HepG2 (cell line): ENCODE measurements around the gene RPL5. TPM values are rescaled to one million over a fixed set of nuclear protein-coding genes. Genes with fewer than 3 reads are reported as not detected.

Source experiments
- CEBPZ ChIP-seq: IDR thresholded peaks from 2 replicates; pipeline ENCODE4 v1.6.1; 2012; ENCODE audit warnings: low read length, improper control_type of control experiment
- ELF1 ChIP-seq: sonication (generic); formaldehyde crosslinking; IDR thresholded peaks from 2 replicates; pipeline ENCODE4 v1.4.0; 2020; ENCODE audit warnings: missing genetic modification reagents
- ESRRA ChIP-seq: sonication (generic); formaldehyde crosslinking; IDR thresholded peaks from 2 replicates; pipeline ENCODE4 v1.5.1; 2020; ENCODE audit warnings: mild to moderate bottlenecking, low read depth, missing genetic modification reagents
- HNF4G ChIP-seq, 2 experiments: sonication (generic) in 1 of 2; formaldehyde crosslinking in 1 of 2; IDR thresholded peaks; 2 replicates each; pipeline versions ENCODE4 v1.4.0 to v1.6.1; 2011 to 2020; ENCODE audit warnings: borderline replicate concordance in 2 of 2, low read depth in 2 of 2, mild to moderate bottlenecking in 2 of 2, low read length in 1 of 2, missing genetic modification reagents in 1 of 2, moderate library complexity in 1 of 2
- JARID2 ChIP-seq: sonication (generic); formaldehyde crosslinking; IDR thresholded peaks from 2 replicates; pipeline ENCODE4 v1.8.1; 2023; ENCODE audit warnings: missing genetic modification reagents, inconsistent platforms; ENCODE audit not compliant: insufficient replicate concordance
- KMT2B ChIP-seq: IDR thresholded peaks from 2 replicates; pipeline ENCODE4 v1.6.1; 2016; ENCODE audit warnings: missing genetic modification reagents, missing compliant biosample characterization
- MATR3 ChIP-seq: sonication (generic); formaldehyde crosslinking; IDR thresholded peaks from 2 replicates; pipeline ENCODE4 v1.4.0; 2020; ENCODE audit warnings: missing genetic modification reagents
- NR2C2 ChIP-seq: sonication (generic); formaldehyde crosslinking; IDR thresholded peaks from 2 replicates; pipeline ENCODE4 v1.4.0; 2020; ENCODE audit warnings: missing genetic modification reagents, mild to moderate bottlenecking, moderate library complexity, borderline replicate concordance
- PRMT3 ChIP-seq: sonication (generic); formaldehyde crosslinking; IDR thresholded peaks from 2 replicates; pipeline ENCODE4 v1.8.1; 2022; ENCODE audit warnings: low read depth, mild to moderate bottlenecking, moderate library complexity, missing genetic modification reagents, borderline replicate concordance
- PRPF4 ChIP-seq: fragments of 200-400 bp; formaldehyde crosslinking; IDR thresholded peaks from 2 replicates; pipeline ENCODE4 v1.6.1; 2016; ENCODE audit warnings: low read length, low read depth; ENCODE audit not compliant: poor library complexity, severe bottlenecking
- RARG ChIP-seq: sonication (generic); formaldehyde crosslinking; IDR thresholded peaks from 2 replicates; pipeline ENCODE4 v1.4.0; 2020; ENCODE audit warnings: low read depth, mild to moderate bottlenecking, missing genetic modification reagents
- SCMH1 ChIP-seq: sonication (generic); formaldehyde crosslinking; IDR thresholded peaks from 2 replicates; pipeline ENCODE4 v1.9.0; 2021; ENCODE audit warnings: missing genetic modification reagents, mild to moderate bottlenecking, borderline replicate concordance
- SIN3B ChIP-seq: fragments of 150-350 bp; IDR thresholded peaks from 2 replicates; pipeline ENCODE4 v1.6.1; 2014; ENCODE audit warnings: low read length
- TAF1 ChIP-seq: sonication (generic); formaldehyde crosslinking; IDR thresholded peaks from 2 replicates; pipeline ENCODE4 v1.4.0; 2020; ENCODE audit warnings: missing genetic modification reagents
- ZMYM3 ChIP-seq: sonication (generic); formaldehyde crosslinking; IDR thresholded peaks from 2 replicates; pipeline ENCODE4 v1.5.1; 2020; ENCODE audit warnings: mild to moderate bottlenecking, missing genetic modification reagents
- ZNF503 ChIP-seq: sonication (generic); formaldehyde crosslinking; IDR thresholded peaks from 2 replicates; pipeline ENCODE4 v1.4.0; 2020; ENCODE audit warnings: missing genetic modification reagents
- polyA plus RNA-seq, 8 experiments: library from polyadenylated mRNA; depleted of rRNA in 3 of 8; stranded (reverse) in 7 of 8; unstranded in 1 of 8; fragments of >200 nt; fragmentation: Illumina TruSeq in 4 of 8; extraction: Trizol in 4 of 8; gene quantifications; 2 replicates each; pipeline versions ENCODE4 v1.2.1 to v1.2.3, GENCODE V29; 2011 to 2016; ENCODE audit warnings: low read depth in 4 of 8, missing spikeins in 1 of 8, mixed read lengths in 1 of 8; ENCODE audit not compliant: insufficient read depth in 1 of 8
- total RNA-seq, 5 experiments: library from RNA; depleted of rRNA; stranded (reverse); fragments of >200 nt; fragmentation: Illumina TruSeq; extraction: Trizol; gene quantifications; 2 replicates each; pipeline ENCODE4 v1.2.3, GENCODE V29; 2016; ENCODE audit warnings: low read depth in 1 of 5
- TF ChIP-seq, protein P1 (sequence below): sonication (generic); formaldehyde crosslinking; IDR thresholded peaks from 2 replicates; pipeline ENCODE4 v1.5.0; 2020; ENCODE audit warnings: mild to moderate bottlenecking, missing genetic modification reagents, borderline replicate concordance
- TF ChIP-seq, protein P2 (sequence below): sonication (generic); formaldehyde crosslinking; IDR thresholded peaks from 2 replicates; pipeline ENCODE4 v1.9.0; 2022; ENCODE audit warnings: low read depth, missing genetic modification reagents

The RPL5 gene
- total and polyA plus RNA-seq, 2 of the 13 experiments (the other 11 are each of a cell fraction or from before 2014, with no cell fraction given): 2,304 to 2,520 TPM

GRCh38 chr1:92886886-92887419 lies 55.1 kb downstream of the RPL5 start (continued):
- TF ChIP-seq, protein P1, sequence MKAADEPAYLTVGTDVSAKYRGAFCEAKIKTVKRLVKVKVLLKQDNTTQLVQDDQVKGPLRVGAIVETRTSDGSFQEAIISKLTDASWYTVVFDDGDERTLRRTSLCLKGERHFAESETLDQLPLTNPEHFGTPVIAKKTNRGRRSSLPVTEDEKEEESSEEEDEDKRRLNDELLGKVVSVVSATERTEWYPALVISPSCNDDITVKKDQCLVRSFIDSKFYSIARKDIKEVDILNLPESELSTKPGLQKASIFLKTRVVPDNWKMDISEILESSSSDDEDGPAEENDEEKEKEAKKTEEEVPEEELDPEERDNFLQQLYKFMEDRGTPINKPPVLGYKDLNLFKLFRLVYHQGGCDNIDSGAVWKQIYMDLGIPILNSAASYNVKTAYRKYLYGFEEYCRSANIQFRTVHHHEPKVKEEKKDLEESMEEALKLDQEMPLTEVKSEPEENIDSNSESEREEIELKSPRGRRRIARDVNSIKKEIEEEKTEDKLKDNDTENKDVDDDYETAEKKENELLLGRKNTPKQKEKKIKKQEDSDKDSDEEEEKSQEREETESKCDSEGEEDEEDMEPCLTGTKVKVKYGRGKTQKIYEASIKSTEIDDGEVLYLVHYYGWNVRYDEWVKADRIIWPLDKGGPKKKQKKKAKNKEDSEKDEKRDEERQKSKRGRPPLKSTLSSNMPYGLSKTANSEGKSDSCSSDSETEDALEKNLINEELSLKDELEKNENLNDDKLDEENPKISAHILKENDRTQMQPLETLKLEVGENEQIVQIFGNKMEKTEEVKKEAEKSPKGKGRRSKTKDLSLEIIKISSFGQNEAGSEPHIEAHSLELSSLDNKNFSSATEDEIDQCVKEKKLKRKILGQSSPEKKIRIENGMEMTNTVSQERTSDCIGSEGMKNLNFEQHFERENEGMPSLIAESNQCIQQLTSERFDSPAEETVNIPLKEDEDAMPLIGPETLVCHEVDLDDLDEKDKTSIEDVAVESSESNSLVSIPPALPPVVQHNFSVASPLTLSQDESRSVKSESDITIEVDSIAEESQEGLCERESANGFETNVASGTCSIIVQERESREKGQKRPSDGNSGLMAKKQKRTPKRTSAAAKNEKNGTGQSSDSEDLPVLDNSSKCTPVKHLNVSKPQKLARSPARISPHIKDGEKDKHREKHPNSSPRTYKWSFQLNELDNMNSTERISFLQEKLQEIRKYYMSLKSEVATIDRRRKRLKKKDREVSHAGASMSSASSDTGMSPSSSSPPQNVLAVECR (CRISPR knock-in tag): peak; percentile 24; the same call in 1 of the 2 replicates
- TF ChIP-seq JARID2 (CRISPR knock-in tag) (no peak), KMT2B (CRISPR knock-in tag) (no peak), MATR3 (CRISPR knock-in tag) (no peak), ESRRA (CRISPR knock-in tag) (no peak), ELF1 (CRISPR knock-in tag) (no peak), PRPF4 (no peak), CEBPZ (no peak), ZNF503 (CRISPR knock-in tag) (peak; percentile 78; the same call in 1 of the 2 replicates), HNF4G (IDR thresholded peaks at IDR 0.05; ENCODE audit: borderline replicate concordance, low read depth, low read length) (no peak; the same call in 1 of the 2 replicates), HNF4G (CRISPR knock-in tag; IDR thresholded peaks at IDR 0.05; ENCODE audit: borderline replicate concordance, low read depth) (peak; percentile 60; the same call in 1 of the 2 replicates), SIN3B (no peak), TAF1 (CRISPR knock-in tag) (no peak), RARG (CRISPR knock-in tag) (no peak), PRMT3 (no peak), ZMYM3 (CRISPR knock-in tag) (no peak), SCMH1 (no peak), NR2C2 (CRISPR knock-in tag) (no peak; the same call in 1 of the 2 replicates)
- TF ChIP-seq, protein P2, sequence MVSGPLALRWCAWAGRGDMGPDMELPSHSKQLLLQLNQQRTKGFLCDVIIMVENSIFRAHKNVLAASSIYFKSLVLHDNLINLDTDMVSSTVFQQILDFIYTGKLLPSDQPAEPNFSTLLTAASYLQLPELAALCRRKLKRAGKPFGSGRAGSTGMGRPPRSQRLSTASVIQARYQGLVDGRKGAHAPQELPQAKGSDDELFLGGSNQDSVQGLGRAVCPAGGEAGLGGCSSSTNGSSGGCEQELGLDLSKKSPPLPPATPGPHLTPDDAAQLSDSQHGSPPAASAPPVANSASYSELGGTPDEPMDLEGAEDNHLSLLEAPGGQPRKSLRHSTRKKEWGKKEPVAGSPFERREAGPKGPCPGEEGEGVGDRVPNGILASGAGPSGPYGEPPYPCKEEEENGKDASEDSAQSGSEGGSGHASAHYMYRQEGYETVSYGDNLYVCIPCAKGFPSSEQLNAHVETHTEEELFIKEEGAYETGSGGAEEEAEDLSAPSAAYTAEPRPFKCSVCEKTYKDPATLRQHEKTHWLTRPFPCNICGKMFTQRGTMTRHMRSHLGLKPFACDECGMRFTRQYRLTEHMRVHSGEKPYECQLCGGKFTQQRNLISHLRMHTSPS (CRISPR knock-in tag): no peak
